MM.1S (cell line): ENCODE results near the gene TAF1.

Experiments used
- EZH2 ChIP-seq: fragments of 300-600 bp; sonication (generic); optimal IDR thresholded peaks from 2 replicates; pipeline ENCODE3; 2017; ENCODE audit warnings: low read depth, mild to moderate bottlenecking, antibody characterized with exemption, low read length, mixed read lengths
- EZH2phosphoT487 ChIP-seq: fragments of 300-600 bp; sonication (generic); IDR thresholded peaks from 2 replicates; pipeline ENCODE4 v1.6.1; 2018; ENCODE audit warnings: antibody characterized with exemption, low read length
- TF ChIP-seq, protein P1 (sequence below): fragments of 300-600 bp; sonication (generic); IDR thresholded peaks from 2 replicates; pipeline ENCODE4 v1.5.1; 2016; ENCODE audit warnings: antibody characterized with exemption, low read length, mixed read lengths

DNA sequence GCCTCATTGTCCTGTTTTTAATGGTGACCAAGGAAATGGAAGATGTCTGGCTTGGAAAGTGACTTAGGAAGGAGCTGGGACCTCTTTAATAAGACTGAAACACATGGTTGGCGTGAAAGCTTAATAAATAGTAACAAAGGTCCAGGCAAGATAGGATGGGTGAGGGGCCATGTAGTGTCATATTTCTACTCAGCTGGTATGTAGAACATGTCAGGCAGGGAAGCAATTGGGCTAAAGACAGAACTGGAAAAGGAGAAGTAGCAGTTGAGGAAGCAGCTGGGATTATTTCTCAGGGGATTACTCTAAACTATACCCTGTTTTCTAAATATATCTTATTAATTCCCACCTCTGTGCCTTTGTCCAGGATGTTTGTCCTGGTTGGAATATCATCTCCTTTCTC, 46.0 kb upstream of the TAF1 start:
- TF ChIP-seq, protein P1, sequence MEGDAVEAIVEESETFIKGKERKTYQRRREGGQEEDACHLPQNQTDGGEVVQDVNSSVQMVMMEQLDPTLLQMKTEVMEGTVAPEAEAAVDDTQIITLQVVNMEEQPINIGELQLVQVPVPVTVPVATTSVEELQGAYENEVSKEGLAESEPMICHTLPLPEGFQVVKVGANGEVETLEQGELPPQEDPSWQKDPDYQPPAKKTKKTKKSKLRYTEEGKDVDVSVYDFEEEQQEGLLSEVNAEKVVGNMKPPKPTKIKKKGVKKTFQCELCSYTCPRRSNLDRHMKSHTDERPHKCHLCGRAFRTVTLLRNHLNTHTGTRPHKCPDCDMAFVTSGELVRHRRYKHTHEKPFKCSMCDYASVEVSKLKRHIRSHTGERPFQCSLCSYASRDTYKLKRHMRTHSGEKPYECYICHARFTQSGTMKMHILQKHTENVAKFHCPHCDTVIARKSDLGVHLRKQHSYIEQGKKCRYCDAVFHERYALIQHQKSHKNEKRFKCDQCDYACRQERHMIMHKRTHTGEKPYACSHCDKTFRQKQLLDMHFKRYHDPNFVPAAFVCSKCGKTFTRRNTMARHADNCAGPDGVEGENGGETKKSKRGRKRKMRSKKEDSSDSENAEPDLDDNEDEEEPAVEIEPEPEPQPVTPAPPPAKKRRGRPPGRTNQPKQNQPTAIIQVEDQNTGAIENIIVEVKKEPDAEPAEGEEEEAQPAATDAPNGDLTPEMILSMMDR = no peak
- no peak for TF ChIP-seq EZH2
- TF ChIP-seq EZH2phosphoT487 = no peak
